Measurements from ENCODE around the gene UTF1.

The UTF1 gene

DNA sequence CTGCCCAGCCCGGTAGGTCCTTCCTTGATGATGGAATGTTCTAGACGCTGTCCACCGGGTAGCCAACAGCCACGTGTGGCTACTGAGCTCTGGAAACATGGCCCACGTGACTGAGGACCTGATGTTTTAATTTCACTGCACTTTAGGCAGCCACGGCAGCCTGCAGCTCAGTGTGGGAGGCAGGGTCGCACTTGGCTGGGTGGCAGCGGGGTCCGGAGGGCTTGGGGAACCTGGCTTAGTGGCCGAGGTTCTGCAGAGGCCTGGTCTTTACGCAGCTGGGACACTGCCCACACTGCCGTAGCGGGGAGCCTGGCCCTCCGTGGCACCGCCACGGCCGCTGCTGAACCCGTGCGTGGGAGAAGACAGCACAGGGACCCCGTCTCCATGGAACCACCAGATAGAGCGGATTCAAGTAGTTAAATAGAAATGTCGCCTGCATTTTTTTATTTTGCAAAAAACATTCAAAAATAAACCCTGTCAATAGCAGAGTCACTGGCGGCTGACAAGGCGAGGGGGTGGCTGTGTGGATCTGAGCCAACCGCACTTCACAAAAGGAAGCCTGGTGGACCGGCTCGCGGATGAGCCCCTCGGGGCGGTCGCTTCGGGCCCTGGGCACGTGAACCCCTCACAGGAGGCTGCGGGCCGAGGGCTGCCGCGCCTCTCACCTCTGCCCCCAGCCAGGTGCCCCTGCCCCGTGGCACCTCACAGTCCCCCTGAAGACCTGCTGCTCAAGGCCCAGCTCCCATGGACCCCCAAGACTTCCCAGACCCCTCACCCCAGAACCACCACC, 25.6 kb upstream of the UTF1 start:
- no peak for DNase-seq (ENCODE audit: low read depth)
- TF ChIP-seq, protein P1, sequence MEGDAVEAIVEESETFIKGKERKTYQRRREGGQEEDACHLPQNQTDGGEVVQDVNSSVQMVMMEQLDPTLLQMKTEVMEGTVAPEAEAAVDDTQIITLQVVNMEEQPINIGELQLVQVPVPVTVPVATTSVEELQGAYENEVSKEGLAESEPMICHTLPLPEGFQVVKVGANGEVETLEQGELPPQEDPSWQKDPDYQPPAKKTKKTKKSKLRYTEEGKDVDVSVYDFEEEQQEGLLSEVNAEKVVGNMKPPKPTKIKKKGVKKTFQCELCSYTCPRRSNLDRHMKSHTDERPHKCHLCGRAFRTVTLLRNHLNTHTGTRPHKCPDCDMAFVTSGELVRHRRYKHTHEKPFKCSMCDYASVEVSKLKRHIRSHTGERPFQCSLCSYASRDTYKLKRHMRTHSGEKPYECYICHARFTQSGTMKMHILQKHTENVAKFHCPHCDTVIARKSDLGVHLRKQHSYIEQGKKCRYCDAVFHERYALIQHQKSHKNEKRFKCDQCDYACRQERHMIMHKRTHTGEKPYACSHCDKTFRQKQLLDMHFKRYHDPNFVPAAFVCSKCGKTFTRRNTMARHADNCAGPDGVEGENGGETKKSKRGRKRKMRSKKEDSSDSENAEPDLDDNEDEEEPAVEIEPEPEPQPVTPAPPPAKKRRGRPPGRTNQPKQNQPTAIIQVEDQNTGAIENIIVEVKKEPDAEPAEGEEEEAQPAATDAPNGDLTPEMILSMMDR (IDR thresholded peaks at IDR 0.05; ENCODE audit: insufficient read depth, low read depth, low read length, missing control alignments), result no peak
- no peak overlapping the region for H3K4me3 ChIP-seq (ENCODE audit: low read depth, low read length)

DNA sequence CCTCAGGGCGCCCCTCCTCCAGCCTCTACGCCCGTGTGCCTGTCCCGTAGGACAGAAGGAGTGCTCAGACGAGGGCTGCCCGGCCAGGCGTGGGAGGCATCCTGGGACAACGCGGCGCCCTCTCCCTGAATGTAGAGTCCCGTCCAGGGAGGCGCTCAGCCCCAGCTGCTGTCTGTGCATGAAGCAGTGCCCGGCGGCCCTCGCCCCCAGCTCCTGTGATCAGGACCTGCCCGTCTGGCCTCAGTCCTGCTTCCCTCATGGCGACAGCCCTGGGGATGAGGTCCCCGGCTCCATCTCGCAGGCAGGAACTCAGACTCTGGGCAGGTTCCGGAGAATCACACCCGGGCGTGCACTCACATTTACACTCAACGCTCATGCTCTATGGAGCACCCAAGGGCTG, 24.9 kb upstream of the UTF1 start:
- TF ChIP-seq, protein P1 (IDR thresholded peaks at IDR 0.05; ENCODE audit: insufficient read depth, low read depth, low read length, missing control alignments), result no peak
- H3K4me3 ChIP-seq (ENCODE audit: low read depth, low read length), result no peak overlapping the region
- DNase-seq (ENCODE audit: low read depth), result no peak

DNA sequence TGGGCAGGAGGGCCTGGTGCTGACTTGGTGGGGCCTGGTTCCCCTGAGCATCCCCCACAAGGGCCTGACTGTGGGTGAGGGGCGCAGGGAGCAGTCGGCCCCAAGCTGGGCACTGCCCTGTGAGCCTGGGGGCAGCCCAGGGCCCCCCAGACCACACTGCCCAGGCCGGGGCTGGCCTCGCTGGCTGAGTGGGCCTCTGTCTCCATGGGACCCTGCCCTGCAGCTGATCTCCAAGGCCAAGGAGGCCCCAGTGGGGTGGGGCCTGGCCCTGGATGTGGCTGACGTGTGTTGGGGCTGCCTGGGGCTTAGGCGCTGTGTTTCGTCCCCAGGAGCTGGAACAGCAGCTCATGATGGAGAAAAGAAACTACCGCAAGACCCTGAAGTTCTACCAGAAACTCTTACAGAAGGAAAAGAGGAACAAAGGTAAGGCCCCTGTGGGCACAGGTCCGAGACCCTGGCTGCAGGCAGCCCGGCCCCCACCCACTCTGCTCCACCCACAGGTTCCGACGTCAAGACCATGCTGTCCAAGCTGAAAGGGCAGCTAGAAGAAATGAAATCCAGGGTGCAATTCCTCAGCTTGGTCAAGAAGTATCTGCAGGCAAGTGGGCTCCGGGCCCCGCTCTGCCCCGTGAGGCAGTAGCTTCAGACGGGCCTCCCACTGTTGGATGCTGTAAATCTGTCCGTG, 23.5 kb upstream of the UTF1 start:
- no peak for DNase-seq (ENCODE audit: low read depth)

DNA sequence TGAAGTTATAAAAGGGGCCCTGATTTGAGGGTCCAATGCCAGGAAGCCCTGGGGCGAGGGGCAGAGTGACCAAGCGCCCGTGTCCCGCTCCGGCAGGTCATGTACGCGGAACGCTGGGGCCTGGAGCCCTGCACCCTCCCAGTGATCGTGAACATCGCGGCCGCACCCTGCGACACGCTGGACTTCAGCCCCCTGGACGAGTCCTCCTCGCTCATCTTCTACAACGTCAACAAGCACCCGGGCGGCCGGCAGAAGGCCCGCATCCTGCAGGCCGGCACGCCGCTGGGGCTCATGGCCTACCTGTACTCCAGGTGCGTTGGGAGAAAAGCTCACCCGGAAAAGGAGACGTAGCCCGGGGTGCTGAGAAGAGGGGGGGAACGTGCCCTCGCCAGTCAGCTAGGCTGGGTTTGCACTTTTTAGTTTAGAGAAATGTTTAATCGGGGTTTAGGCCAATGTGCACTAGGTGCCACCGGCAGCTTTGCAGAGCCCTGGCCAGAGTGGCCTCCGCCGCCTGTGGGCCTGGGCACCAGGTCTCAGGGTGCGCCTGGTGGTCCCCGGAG, 22.9 kb upstream of the UTF1 start:
- DNase-seq (ENCODE audit: low read depth), result no peak
- H3K4me3 ChIP-seq (ENCODE audit: low read depth, low read length), result no peak overlapping the region
- TF ChIP-seq, protein P1 (IDR thresholded peaks at IDR 0.05; ENCODE audit: insufficient read depth, low read depth, low read length, missing control alignments), result no peak

More for the DNA sequence above, 23.5 kb upstream of the UTF1 start:
- no peak overlapping the region for H3K4me3 ChIP-seq (ENCODE audit: low read depth, low read length)
- TF ChIP-seq, protein P1 (IDR thresholded peaks at IDR 0.05; ENCODE audit: insufficient read depth, low read depth, low read length, missing control alignments), result no peak

DNA sequence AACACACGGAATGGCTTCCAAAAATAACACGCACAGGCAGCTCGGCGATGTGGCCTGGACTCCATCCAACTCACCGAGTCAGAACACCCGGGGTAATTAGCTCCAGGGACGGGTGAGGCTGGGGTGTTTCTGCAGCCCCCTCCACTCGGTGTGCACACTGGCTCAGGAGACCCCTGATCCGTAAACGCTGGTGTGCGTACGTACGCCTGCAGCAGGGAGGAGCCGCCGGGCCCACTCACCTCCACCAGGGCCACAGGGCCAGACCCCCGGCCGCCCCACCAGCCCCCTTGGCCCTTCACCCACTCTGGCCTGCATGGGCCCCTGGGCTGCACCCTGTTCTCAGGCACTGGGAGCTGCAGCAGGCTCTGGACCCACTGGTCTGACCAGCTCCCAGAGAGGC, 22.4 kb upstream of the UTF1 start:
- H3K4me3 ChIP-seq (ENCODE audit: low read depth, low read length), result no peak overlapping the region
- TF ChIP-seq, protein P1 (IDR thresholded peaks at IDR 0.05; ENCODE audit: insufficient read depth, low read depth, low read length, missing control alignments), result no peak
- no peak for DNase-seq (ENCODE audit: low read depth)

DNA sequence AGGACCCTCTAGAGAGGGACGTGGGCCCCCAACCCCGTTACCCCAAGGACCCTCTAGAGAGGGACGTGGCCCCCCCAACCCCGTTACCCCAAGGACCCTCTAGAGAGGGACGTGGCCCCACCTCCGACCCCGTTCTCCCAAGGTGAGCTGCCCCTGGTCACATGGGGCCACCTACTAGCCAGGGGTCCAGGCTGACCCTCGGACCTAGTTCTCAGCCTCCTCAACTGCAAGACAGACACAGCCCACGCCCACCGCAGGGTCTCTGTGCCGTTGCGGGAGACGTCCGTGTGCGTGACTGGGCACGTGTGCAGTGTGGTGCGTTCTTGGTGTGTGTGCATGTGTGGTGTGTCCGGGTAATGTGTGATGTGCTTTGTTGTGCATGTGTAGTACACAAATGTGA, 21.6 kb upstream of the UTF1 start:
- no peak for DNase-seq (ENCODE audit: low read depth)
- H3K4me3 ChIP-seq (ENCODE audit: low read depth, low read length), result no peak overlapping the region
- TF ChIP-seq, protein P1 (IDR thresholded peaks at IDR 0.05; ENCODE audit: insufficient read depth, low read depth, low read length, missing control alignments), result no peak
